ENCODE results near the gene GPR156. TPM values are rescaled to one million over a fixed set of nuclear protein-coding genes. Genes with fewer than 3 reads are reported as not detected.
A peak's percentile ranks its signal among the peaks of the same experiment; 100 is the strongest.

The GPR156 gene
- total and polyA plus RNA-seq, 5 donors from 2014 or later: 0.42 TPM; not detected in 4

- Mint-ChIP-seq H3K27ac (no peak overlapping the region), H3K27me3 (no peaks in the 10 kb centered on the region)
These were observed 92.4 kb downstream of the GPR156 start for GRCh38 chr3:120192579-120192978.

GRCh38 chr3:120192159-120192558 is 92.9 kb downstream of the GPR156 start:
- Histone ChIP-seq H3K36me3 (ENCODE audit: control insufficient read depth, insufficient read depth, low read length) (no peaks in the 10 kb centered on the region), H3K4me3 (ENCODE audit: low read depth, low read length) (no peak overlapping the region), H3K4me1 (ENCODE audit: control insufficient read depth, insufficient read depth, low read length, poor library complexity, severe bottlenecking) (no peaks in the 10 kb centered on the region), H3K9me3 (ENCODE audit: control insufficient read depth in 2 of 2, low read length in 2 of 2) (no peaks in the 10 kb centered on the region), H3K27me3 (ENCODE audit: control insufficient read depth, insufficient read depth, low read length) (peaks cover 2% of the 10 kb centered on the region), H3K27ac (ENCODE audit: insufficient read depth, low read length, poor library complexity, severe bottlenecking) (no peak overlapping the region)
- Mint-ChIP-seq H3K9me3 (no peaks in the 10 kb centered on the region), H3K27me3 (no peaks in the 10 kb centered on the region), H3K4me1 (no peaks in the 10 kb centered on the region), H3K27ac (no peak overlapping the region), H3K4me3 (no peak overlapping the region), H3K36me3 (no peaks in the 10 kb centered on the region)
- no peak for DNase-seq
- ATAC-seq (ENCODE audit: low read depth in 2 of 2): no peak

More at GRCh38 chr3:120192579-120192978, 92.4 kb downstream of the GPR156 start:
- H3K9me3 Mint-ChIP-seq: no peaks in the 10 kb centered on the region
- H3K36me3 Mint-ChIP-seq: no peaks in the 10 kb centered on the region
- no peaks in the 10 kb centered on the region for H3K4me1 ChIP-seq (ENCODE audit: control insufficient read depth, insufficient read depth, low read length, poor library complexity, severe bottlenecking)
- no peaks in the 10 kb centered on the region for H3K4me1 Mint-ChIP-seq
- no peak overlapping the region for H3K4me3 Mint-ChIP-seq
- H3K27ac ChIP-seq (ENCODE audit: insufficient read depth, low read length, poor library complexity, severe bottlenecking): no peak overlapping the region
- DNase-seq: no peak
- no peak overlapping the region for H3K4me3 ChIP-seq (ENCODE audit: low read depth, low read length)
- no peaks in the 10 kb centered on the region for H3K36me3 ChIP-seq (ENCODE audit: control insufficient read depth, insufficient read depth, low read length)
- H3K9me3 ChIP-seq (ENCODE audit: control insufficient read depth in 2 of 2, low read length in 2 of 2): no peaks in the 10 kb centered on the region
- H3K27me3 ChIP-seq (ENCODE audit: control insufficient read depth, insufficient read depth, low read length): peaks cover 2% of the 10 kb centered on the region
- ATAC-seq (ENCODE audit: low read depth in 2 of 2): no peak

GRCh38 chr3:120182613-120183511 is 102.2 kb downstream of the GPR156 start:
- H3K27me3 Mint-ChIP-seq: peaks cover 27% of the 10 kb centered on the region
- H3K27ac Mint-ChIP-seq: peak overlapping the region in 1 of 3 donors; percentile 12
- H3K36me3 ChIP-seq (ENCODE audit: control insufficient read depth, insufficient read depth, low read length): no peaks in the 10 kb centered on the region
- H3K9me3 Mint-ChIP-seq: peaks cover 0 to 1% (median 0%) of the 10 kb centered on the region in 7 donors
- no peaks in the 10 kb centered on the region for H3K9me3 ChIP-seq (ENCODE audit: control insufficient read depth in 2 of 2, low read length in 2 of 2)
- no peaks in the 10 kb centered on the region for H3K4me1 ChIP-seq (ENCODE audit: control insufficient read depth, insufficient read depth, low read length, poor library complexity, severe bottlenecking)
- H3K27me3 ChIP-seq (ENCODE audit: control insufficient read depth, insufficient read depth, low read length): peaks cover 4% of the 10 kb centered on the region
- no peaks in the 10 kb centered on the region for H3K36me3 Mint-ChIP-seq
- H3K4me3 ChIP-seq (ENCODE audit: low read depth, low read length): no peak overlapping the region
- H3K4me3 Mint-ChIP-seq: no peak overlapping the region
- ATAC-seq (ENCODE audit: low read depth in 2 of 2) (no peak), DNase-seq (peak in 2 of 3 donors; percentile 1 to 20)
- no peak overlapping the region for H3K27ac ChIP-seq (ENCODE audit: insufficient read depth, low read length, poor library complexity, severe bottlenecking)
- H3K4me1 Mint-ChIP-seq: no peaks in the 10 kb centered on the region

- no peak for ATAC-seq (ENCODE audit: low read depth in 2 of 2)
- DNase-seq: peak in 1 of 3 donors; percentile 4
These were observed 103.4 kb downstream of the GPR156 start for GRCh38 chr3:120181632-120182031.

GRCh38 chr3:120180731-120181412 is 104.2 kb downstream of the GPR156 start:
- Histone ChIP-seq H3K9me3 (ENCODE audit: control insufficient read depth in 2 of 2, low read length in 2 of 2) (no peaks in the 10 kb centered on the region), H3K27me3 (ENCODE audit: control insufficient read depth, insufficient read depth, low read length) (no peaks in the 10 kb centered on the region), H3K4me3 (ENCODE audit: low read depth, low read length) (no peak overlapping the region), H3K4me1 (ENCODE audit: control insufficient read depth, insufficient read depth, low read length, poor library complexity, severe bottlenecking) (no peaks in the 10 kb centered on the region), H3K27ac (ENCODE audit: insufficient read depth, low read length, poor library complexity, severe bottlenecking) (no peak overlapping the region), H3K36me3 (ENCODE audit: control insufficient read depth, insufficient read depth, low read length) (no peaks in the 10 kb centered on the region)
- Mint-ChIP-seq H3K4me1 (no peaks in the 10 kb centered on the region), H3K27me3 (peaks cover 29% of the 10 kb centered on the region), H3K36me3 (no peaks in the 10 kb centered on the region), H3K27ac (no peak overlapping the region), H3K4me3 (no peak overlapping the region), H3K9me3 (peaks cover 0 to 2% (median 0%) of the 10 kb centered on the region in 7 donors)
- no peak for DNase-seq
- no peak for ATAC-seq (ENCODE audit: low read depth in 2 of 2)

More at GRCh38 chr3:120181632-120182031, 103.4 kb downstream of the GPR156 start:
- H3K9me3 Mint-ChIP-seq: peaks cover 0 to 2% (median 0%) of the 10 kb centered on the region in 7 donors
- H3K4me3 Mint-ChIP-seq: no peak overlapping the region
- no peak overlapping the region for H3K4me3 ChIP-seq (ENCODE audit: low read depth, low read length)
- no peak overlapping the region for H3K27ac Mint-ChIP-seq
- H3K27ac ChIP-seq (ENCODE audit: insufficient read depth, low read length, poor library complexity, severe bottlenecking): no peak overlapping the region
- no peaks in the 10 kb centered on the region for H3K4me1 Mint-ChIP-seq
- no peaks in the 10 kb centered on the region for H3K36me3 Mint-ChIP-seq
- H3K36me3 ChIP-seq (ENCODE audit: control insufficient read depth, insufficient read depth, low read length): no peaks in the 10 kb centered on the region
- H3K27me3 ChIP-seq (ENCODE audit: control insufficient read depth, insufficient read depth, low read length): peaks cover 4% of the 10 kb centered on the region
- no peaks in the 10 kb centered on the region for H3K4me1 ChIP-seq (ENCODE audit: control insufficient read depth, insufficient read depth, low read length, poor library complexity, severe bottlenecking)
- peaks cover 29% of the 10 kb centered on the region for H3K27me3 Mint-ChIP-seq
- H3K9me3 ChIP-seq (ENCODE audit: control insufficient read depth in 2 of 2, low read length in 2 of 2): no peaks in the 10 kb centered on the region

GRCh38 chr3:120177707-120178306 is 107.2 kb downstream of the GPR156 start:
- Mint-ChIP-seq H3K9me3 (peaks cover 0 to 2% (median 0%) of the 10 kb centered on the region in 7 donors), H3K27me3 (peaks cover 23% of the 10 kb centered on the region), H3K4me3 (no peak overlapping the region), H3K4me1 (no peaks in the 10 kb centered on the region), H3K36me3 (no peaks in the 10 kb centered on the region), H3K27ac (no peak overlapping the region)
- no peak overlapping the region for H3K27ac ChIP-seq (ENCODE audit: insufficient read depth, low read length, poor library complexity, severe bottlenecking)
- H3K27me3 ChIP-seq (ENCODE audit: control insufficient read depth, insufficient read depth, low read length): no peaks in the 10 kb centered on the region
- H3K36me3 ChIP-seq (ENCODE audit: control insufficient read depth, insufficient read depth, low read length): no peaks in the 10 kb centered on the region
- no peaks in the 10 kb centered on the region for H3K4me1 ChIP-seq (ENCODE audit: control insufficient read depth, insufficient read depth, low read length, poor library complexity, severe bottlenecking)
- ATAC-seq (ENCODE audit: low read depth in 2 of 2) (no peak), DNase-seq (no peak)
- H3K4me3 ChIP-seq (ENCODE audit: low read depth, low read length): no peak overlapping the region
- H3K9me3 ChIP-seq (ENCODE audit: control insufficient read depth in 2 of 2, low read length in 2 of 2): no peaks in the 10 kb centered on the region

GRCh38 chr3:120177151-120177550 is 107.9 kb downstream of the GPR156 start:
- Mint-ChIP-seq H3K27me3 (peaks cover 23% of the 10 kb centered on the region), H3K4me1 (no peaks in the 10 kb centered on the region), H3K4me3 (no peak overlapping the region), H3K27ac (no peak overlapping the region), H3K36me3 (no peaks in the 10 kb centered on the region), H3K9me3 (peaks cover 0 to 2% (median 0%) of the 10 kb centered on the region in 7 donors)
- Histone ChIP-seq H3K9me3 (ENCODE audit: control insufficient read depth in 2 of 2, low read length in 2 of 2) (no peaks in the 10 kb centered on the region), H3K4me1 (ENCODE audit: control insufficient read depth, insufficient read depth, low read length, poor library complexity, severe bottlenecking) (no peaks in the 10 kb centered on the region), H3K4me3 (ENCODE audit: low read depth, low read length) (no peak overlapping the region), H3K27ac (ENCODE audit: insufficient read depth, low read length, poor library complexity, severe bottlenecking) (no peak overlapping the region), H3K36me3 (ENCODE audit: control insufficient read depth, insufficient read depth, low read length) (no peaks in the 10 kb centered on the region), H3K27me3 (ENCODE audit: control insufficient read depth, insufficient read depth, low read length) (no peaks in the 10 kb centered on the region)
- DNase-seq (no peak), ATAC-seq (ENCODE audit: low read depth in 2 of 2) (no peak)

Data from CD4-positive, CD25-positive, alpha-beta regulatory T cell (primary cell).